ENCODE results near the gene BRINP3.
A peak's percentile ranks its signal among the peaks of the same experiment; 100 is the strongest.

The BRINP3 gene

GRCh38 chr1:190376044-190376443 is 101.6 kb downstream of the BRINP3 start:
- no peaks in the 10 kb centered on the region for H3K9me2 ChIP-seq (ENCODE audit: low read depth, low read length)
- H3K36me3 ChIP-seq (ENCODE audit: insufficient read depth, low read length), result no peaks in the 10 kb centered on the region
- H3K27me3 ChIP-seq (ENCODE audit: insufficient read depth, low read length), result no peaks in the 10 kb centered on the region
- no peak overlapping the region for H3K27ac ChIP-seq (ENCODE audit: low read depth, low read length, poor library complexity, severe bottlenecking)
- no peaks in the 10 kb centered on the region for H3K79me2 ChIP-seq (ENCODE audit: insufficient read depth, low read length)
- no peaks in the 10 kb centered on the region for H4K20me1 ChIP-seq (ENCODE audit: insufficient read depth, low read length)
- peaks cover 13% of the 10 kb centered on the region for H3K4me1 ChIP-seq (ENCODE audit: insufficient read depth, low read length, severe bottlenecking)
- TF ChIP-seq, protein P1, sequence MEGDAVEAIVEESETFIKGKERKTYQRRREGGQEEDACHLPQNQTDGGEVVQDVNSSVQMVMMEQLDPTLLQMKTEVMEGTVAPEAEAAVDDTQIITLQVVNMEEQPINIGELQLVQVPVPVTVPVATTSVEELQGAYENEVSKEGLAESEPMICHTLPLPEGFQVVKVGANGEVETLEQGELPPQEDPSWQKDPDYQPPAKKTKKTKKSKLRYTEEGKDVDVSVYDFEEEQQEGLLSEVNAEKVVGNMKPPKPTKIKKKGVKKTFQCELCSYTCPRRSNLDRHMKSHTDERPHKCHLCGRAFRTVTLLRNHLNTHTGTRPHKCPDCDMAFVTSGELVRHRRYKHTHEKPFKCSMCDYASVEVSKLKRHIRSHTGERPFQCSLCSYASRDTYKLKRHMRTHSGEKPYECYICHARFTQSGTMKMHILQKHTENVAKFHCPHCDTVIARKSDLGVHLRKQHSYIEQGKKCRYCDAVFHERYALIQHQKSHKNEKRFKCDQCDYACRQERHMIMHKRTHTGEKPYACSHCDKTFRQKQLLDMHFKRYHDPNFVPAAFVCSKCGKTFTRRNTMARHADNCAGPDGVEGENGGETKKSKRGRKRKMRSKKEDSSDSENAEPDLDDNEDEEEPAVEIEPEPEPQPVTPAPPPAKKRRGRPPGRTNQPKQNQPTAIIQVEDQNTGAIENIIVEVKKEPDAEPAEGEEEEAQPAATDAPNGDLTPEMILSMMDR (IDR thresholded peaks at IDR 0.05; ENCODE audit: low read length), result no peak
- TF ChIP-seq EZH2 (IDR thresholded peaks at IDR 0.05; ENCODE audit: borderline replicate concordance, low read length), result no peak
- no peak overlapping the region for H3K4me2 ChIP-seq (ENCODE audit: low read length)
- H3K9ac ChIP-seq (ENCODE audit: low read length), result no peak overlapping the region
- H3K9me3 ChIP-seq (ENCODE audit: low read length), result no peaks in the 10 kb centered on the region
- no peak overlapping the region for H2AFZ ChIP-seq (ENCODE audit: low read length)
- H3K4me3 ChIP-seq (ENCODE audit: low read depth, low read length, poor library complexity, severe bottlenecking), result no peak overlapping the region
- H3F3A ChIP-seq (ENCODE audit: insufficient read depth, low read length), result no peaks in the 10 kb centered on the region

DNA sequence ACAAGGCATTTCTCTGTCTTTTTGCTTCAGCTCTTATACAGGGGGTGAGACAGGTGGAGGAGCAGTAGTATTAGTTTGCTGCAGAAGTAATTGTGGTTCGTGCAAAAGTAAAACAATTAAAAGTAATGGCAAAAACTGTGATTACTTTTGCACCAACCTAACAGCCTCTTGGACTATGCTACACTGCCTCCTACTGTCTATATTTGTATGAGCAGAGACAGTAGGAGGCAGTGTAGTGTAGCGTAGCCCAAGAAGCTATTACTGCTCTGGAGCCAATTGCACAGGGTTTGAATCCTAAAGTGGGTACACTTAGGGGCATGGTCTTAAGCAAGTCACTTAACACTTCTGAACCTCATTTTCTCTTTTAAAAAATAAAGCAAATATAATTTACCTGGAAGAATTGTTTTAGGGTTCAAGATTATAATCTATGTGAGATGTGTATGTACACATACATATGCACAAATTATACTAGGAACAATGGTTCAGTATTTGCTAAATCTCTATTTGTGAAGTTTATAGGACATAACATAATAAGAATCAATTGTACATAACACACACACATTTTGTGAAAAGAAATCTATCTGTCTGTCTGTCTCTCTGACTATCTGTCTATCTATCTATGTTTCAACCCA is 103.8 kb downstream of the BRINP3 start:
- no peaks in the 10 kb centered on the region for H3K9me2 ChIP-seq (ENCODE audit: low read depth, low read length)
- peaks cover 13% of the 10 kb centered on the region for H3K4me1 ChIP-seq (ENCODE audit: insufficient read depth, low read length, severe bottlenecking)
- no peaks in the 10 kb centered on the region for H3K79me2 ChIP-seq (ENCODE audit: insufficient read depth, low read length)
- H3K9ac ChIP-seq (ENCODE audit: low read length), result no peak overlapping the region
- H3K36me3 ChIP-seq (ENCODE audit: insufficient read depth, low read length), result no peaks in the 10 kb centered on the region
- TF ChIP-seq, protein P1 (IDR thresholded peaks at IDR 0.05; ENCODE audit: low read length), result peak; percentile 63
- no peak for TF ChIP-seq EZH2 (IDR thresholded peaks at IDR 0.05; ENCODE audit: borderline replicate concordance, low read length)
- no peaks in the 10 kb centered on the region for H3K27me3 ChIP-seq (ENCODE audit: insufficient read depth, low read length)
- H3K4me3 ChIP-seq (ENCODE audit: low read depth, low read length, poor library complexity, severe bottlenecking), result no peak overlapping the region
- no peak overlapping the region for H2AFZ ChIP-seq (ENCODE audit: low read length)
- H3K9me3 ChIP-seq (ENCODE audit: low read length), result no peaks in the 10 kb centered on the region
- H3K27ac ChIP-seq (ENCODE audit: low read depth, low read length, poor library complexity, severe bottlenecking), result no peak overlapping the region
- H4K20me1 ChIP-seq (ENCODE audit: insufficient read depth, low read length), result no peaks in the 10 kb centered on the region
- no peak overlapping the region for H3K4me2 ChIP-seq (ENCODE audit: low read length)
- H3F3A ChIP-seq (ENCODE audit: insufficient read depth, low read length), result no peaks in the 10 kb centered on the region

GRCh38 chr1:190367200-190367599 is 110.5 kb downstream of the BRINP3 start:
- no peak overlapping the region for H3K4me3 ChIP-seq (ENCODE audit: low read depth, low read length, poor library complexity, severe bottlenecking)
- no peaks in the 10 kb centered on the region for H3F3A ChIP-seq (ENCODE audit: insufficient read depth, low read length)
- H3K27me3 ChIP-seq (ENCODE audit: insufficient read depth, low read length), result no peaks in the 10 kb centered on the region
- no peaks in the 10 kb centered on the region for H3K79me2 ChIP-seq (ENCODE audit: insufficient read depth, low read length)
- H3K36me3 ChIP-seq (ENCODE audit: insufficient read depth, low read length), result no peaks in the 10 kb centered on the region
- no peak overlapping the region for H3K9ac ChIP-seq (ENCODE audit: low read length)
- TF ChIP-seq, protein P1 (IDR thresholded peaks at IDR 0.05; ENCODE audit: low read length), result no peak
- no peak for TF ChIP-seq EZH2 (IDR thresholded peaks at IDR 0.05; ENCODE audit: borderline replicate concordance, low read length)
- no peak overlapping the region for H3K27ac ChIP-seq (ENCODE audit: low read depth, low read length, poor library complexity, severe bottlenecking)
- no peak overlapping the region for H3K4me2 ChIP-seq (ENCODE audit: low read length)
- H3K9me2 ChIP-seq (ENCODE audit: low read depth, low read length), result no peaks in the 10 kb centered on the region
- no peaks in the 10 kb centered on the region for H4K20me1 ChIP-seq (ENCODE audit: insufficient read depth, low read length)
- no peak overlapping the region for H2AFZ ChIP-seq (ENCODE audit: low read length)
- no peaks in the 10 kb centered on the region for H3K4me1 ChIP-seq (ENCODE audit: insufficient read depth, low read length, severe bottlenecking)
- no peaks in the 10 kb centered on the region for H3K9me3 ChIP-seq (ENCODE audit: low read length)
